PC-3 (cell line): ENCODE measurements around the gene SLC15A3.

Experiments used
- CTCF ChIP-seq: fragments of 300-600 bp; sonication (generic); conservative IDR thresholded peaks from 2 replicates; pipeline ENCODE4 v1.5.1; 2017; ENCODE audit warnings: antibody characterized with exemption, low read depth, mild to moderate bottlenecking, low read length
- EZH2 ChIP-seq: fragments of 300-600 bp; sonication (generic); IDR thresholded peaks from one replicate; pipeline ENCODE4 v1.6.1; 2017; ENCODE audit warnings: antibody characterized with exemption, mild to moderate bottlenecking, low read length; ENCODE audit not compliant: unreplicated experiment
- EZH2phosphoT487 ChIP-seq: fragments of 300-600 bp; sonication (generic); IDR thresholded peaks from 2 replicates; pipeline ENCODE4 v1.6.1; 2018; ENCODE audit warnings: mild to moderate bottlenecking, antibody characterized with exemption, low read length, borderline replicate concordance

- no peak for TF ChIP-seq CTCF
- no peak for TF ChIP-seq EZH2phosphoT487
- no peak for TF ChIP-seq EZH2
These were observed 39.6 kb downstream of the SLC15A3 start for GRCh38 chr11:60912223-60912850.
